ENCODE results near the gene AKIRIN2.

DNA sequence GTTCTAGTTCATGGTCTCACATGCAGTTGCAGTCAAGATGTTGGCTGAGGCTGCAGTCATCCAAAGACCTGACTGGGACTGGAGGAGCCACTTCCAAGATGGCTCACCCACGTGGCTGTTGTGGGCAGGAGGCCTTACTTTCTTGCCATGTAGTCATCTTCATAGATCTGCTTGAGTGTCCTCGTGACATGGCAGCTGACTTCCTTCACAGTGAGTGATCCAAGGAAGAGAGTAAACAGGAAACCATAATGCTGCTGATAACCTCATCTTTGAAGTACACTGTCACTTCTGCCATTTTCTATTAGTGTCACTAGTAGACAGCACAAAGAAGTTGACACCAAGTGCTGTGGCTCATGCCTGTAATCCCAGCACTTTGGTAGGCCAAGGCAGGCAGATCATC, 40.1 kb upstream of the AKIRIN2 start:
- TF ChIP-seq, protein P1, sequence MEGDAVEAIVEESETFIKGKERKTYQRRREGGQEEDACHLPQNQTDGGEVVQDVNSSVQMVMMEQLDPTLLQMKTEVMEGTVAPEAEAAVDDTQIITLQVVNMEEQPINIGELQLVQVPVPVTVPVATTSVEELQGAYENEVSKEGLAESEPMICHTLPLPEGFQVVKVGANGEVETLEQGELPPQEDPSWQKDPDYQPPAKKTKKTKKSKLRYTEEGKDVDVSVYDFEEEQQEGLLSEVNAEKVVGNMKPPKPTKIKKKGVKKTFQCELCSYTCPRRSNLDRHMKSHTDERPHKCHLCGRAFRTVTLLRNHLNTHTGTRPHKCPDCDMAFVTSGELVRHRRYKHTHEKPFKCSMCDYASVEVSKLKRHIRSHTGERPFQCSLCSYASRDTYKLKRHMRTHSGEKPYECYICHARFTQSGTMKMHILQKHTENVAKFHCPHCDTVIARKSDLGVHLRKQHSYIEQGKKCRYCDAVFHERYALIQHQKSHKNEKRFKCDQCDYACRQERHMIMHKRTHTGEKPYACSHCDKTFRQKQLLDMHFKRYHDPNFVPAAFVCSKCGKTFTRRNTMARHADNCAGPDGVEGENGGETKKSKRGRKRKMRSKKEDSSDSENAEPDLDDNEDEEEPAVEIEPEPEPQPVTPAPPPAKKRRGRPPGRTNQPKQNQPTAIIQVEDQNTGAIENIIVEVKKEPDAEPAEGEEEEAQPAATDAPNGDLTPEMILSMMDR (IDR thresholded peaks at IDR 0.05), result no peak
- TF ChIP-seq TCF12 (IDR thresholded peaks at IDR 0.05) (no peak), EZH2phosphoT487 (IDR thresholded peaks at IDR 0.05; ENCODE audit: borderline replicate concordance, low read depth) (no peak)

Measured in SK-N-SH (cell line).